ENCODE measurements around the gene WSB1.

DNA sequence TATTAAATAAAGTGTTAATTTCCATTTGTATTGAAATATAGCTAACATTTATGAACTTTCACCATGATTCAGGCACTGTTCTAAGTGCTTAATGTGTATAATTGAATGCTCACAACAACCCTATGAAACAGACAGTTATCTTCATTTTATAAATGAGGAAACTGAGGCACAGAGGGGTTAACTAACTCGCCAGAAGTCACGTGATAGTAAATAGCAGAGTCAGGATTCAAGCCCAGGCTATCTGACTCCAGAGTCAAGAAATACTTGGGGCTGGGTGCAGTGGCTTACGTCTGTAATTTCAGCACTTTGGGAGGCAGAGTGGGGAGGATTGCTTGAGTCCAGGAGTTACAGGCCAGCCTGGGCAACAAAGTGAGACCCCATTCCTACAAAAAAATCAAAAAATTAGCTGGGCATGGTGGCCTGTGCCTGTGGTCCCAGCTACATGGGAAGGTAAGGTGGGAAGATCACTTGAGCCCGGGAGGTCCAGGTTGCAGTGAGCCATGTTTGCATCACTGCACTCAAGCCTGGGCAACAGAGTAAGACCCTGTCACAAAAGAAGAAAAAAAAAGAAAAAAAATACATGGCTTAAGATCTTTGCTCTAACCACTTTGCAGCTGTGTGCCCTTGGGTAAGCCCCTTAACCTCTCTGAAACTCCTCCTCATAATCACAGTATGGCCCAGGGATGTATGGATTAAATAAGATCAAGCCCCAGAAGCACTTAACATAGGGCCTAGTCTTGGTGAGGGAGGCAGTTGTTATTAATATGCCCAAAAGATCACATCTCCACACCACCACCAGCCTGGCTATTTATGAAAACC, 29.0 kb downstream of the WSB1 start:
- TF ChIP-seq EZH2phosphoT487 (IDR thresholded peaks at IDR 0.05; ENCODE audit: low read depth, severe bottlenecking, unreplicated experiment) (no peak), EZH2 (IDR thresholded peaks at IDR 0.05; ENCODE audit: borderline replicate concordance) (no peak)
- TF ChIP-seq, protein P1, sequence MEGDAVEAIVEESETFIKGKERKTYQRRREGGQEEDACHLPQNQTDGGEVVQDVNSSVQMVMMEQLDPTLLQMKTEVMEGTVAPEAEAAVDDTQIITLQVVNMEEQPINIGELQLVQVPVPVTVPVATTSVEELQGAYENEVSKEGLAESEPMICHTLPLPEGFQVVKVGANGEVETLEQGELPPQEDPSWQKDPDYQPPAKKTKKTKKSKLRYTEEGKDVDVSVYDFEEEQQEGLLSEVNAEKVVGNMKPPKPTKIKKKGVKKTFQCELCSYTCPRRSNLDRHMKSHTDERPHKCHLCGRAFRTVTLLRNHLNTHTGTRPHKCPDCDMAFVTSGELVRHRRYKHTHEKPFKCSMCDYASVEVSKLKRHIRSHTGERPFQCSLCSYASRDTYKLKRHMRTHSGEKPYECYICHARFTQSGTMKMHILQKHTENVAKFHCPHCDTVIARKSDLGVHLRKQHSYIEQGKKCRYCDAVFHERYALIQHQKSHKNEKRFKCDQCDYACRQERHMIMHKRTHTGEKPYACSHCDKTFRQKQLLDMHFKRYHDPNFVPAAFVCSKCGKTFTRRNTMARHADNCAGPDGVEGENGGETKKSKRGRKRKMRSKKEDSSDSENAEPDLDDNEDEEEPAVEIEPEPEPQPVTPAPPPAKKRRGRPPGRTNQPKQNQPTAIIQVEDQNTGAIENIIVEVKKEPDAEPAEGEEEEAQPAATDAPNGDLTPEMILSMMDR (IDR thresholded peaks at IDR 0.05; ENCODE audit: poor library complexity) = no peak
